ENCODE data around the gene VRK1.

The VRK1 gene

DNA sequence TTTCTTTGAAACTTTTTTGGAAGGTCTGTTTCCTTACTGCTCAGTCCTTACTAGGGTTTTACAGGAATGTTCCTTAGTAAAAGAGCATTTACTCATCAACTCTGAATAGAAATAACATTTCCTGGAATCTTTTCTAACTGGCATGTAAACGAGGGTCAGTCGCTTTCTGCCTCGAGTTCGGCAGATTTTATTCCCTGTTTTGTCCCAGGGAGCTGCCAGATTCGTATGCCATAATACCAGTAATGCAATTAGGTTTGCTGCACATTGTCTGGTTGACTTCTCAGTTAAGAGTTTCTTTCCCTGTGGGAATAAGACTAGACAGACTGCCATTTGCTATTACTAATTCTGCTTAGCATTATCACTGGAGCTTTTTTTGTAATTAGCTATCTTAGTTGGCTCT lies 91.9 kb downstream of the VRK1 start:
- DNase-seq = no peak

DNA sequence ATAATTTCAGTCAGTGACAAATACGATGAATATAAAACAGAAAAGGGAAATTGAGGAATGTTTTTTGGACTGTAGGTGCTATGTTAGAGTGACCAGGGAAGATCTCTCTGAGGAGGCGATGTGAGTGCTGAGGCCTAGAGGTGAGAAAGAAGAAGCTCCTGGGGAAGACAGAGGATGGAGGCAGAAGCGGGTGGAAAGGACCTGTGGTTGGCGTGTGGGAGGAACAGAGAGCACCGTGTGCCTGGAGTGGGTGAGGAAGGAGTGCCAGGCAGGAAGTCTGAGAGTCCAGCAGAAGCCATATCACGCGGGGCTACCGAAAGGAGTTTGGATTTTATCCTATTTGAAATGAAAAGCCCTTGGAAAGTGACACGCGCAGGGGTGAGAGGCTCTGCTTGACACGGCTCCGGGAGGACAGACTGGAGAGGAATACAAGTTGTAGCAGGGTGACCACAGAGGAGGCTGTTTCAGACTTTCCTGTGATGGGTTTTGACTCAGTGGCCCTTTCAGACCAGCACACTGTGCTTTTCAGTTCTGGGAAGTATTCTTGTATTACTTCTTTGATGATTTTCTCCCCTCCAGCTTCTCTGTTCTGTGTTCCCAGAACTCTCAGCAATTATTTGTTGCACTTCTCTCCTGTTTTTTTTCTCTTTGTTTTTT lies 96.9 kb downstream of the VRK1 start:
- DNase-seq = no peak

DNA sequence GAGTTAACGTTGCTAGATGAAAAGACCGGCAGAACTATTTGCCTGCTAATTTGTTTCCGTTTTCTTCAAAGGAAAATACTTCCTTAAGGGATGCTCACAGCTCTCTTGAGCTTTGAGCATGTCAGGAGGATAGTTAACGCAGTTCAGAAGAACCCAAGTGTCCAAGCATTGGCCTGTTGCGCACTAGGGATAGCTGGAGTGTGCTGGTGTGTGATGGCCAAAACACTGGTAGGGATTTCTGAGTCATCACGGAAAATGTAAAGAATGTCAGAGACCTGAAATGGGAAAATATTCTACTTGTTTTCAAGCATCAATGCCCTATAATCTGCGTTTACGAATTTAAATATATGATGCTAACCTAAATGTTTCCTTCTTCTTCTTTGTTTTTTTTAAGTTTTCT lies 97.8 kb downstream of the VRK1 start:
- no peak for DNase-seq

DNA sequence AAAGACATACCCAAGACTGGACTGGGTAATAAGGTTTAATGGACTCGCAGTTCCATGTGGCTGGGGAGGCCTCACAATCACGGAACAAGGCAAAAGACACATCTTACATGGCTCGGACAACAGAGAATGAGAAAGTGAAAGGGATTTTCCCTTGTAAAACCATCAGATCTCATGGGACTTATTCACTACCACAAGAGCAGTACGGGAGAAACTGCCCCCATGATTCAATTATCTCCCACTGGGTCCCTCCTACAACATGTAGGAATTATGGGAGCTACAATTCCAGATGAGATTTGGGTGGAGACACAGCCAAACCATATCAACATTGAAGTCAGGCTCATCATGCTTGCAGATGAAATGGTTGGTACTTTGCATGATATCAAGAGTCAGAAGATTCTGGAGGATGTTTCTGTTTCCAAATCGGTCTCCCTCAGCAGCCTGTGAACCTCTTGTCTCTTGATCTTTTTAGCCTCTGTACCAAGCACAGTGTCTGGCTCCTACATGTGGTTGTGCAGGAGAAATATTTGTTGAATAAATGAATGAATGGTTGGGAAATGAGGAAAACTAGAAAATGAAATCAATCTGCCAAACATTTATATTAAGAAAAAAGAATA lies 98.6 kb downstream of the VRK1 start:
- DNase-seq = no peak

DNA sequence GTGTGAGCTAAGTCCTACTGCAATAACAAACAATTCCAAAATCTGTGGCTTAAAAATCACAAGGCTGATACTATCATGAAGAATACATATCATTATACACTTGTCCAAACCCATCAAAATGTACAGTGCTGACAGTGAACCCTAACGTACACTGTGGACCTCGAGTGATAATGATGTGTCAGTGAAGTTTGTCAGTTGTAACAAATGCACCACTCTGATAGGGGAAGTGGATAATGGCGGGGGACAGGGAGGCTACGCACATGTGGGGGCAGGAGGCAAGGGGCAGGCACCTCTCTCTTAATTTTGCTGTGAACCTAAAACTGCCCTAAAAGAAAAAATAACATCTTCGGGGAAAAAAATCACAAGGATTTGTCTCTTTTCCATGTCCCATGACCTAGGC lies 100.0 kb downstream of the VRK1 start:
- DNase-seq = no peak

DNA sequence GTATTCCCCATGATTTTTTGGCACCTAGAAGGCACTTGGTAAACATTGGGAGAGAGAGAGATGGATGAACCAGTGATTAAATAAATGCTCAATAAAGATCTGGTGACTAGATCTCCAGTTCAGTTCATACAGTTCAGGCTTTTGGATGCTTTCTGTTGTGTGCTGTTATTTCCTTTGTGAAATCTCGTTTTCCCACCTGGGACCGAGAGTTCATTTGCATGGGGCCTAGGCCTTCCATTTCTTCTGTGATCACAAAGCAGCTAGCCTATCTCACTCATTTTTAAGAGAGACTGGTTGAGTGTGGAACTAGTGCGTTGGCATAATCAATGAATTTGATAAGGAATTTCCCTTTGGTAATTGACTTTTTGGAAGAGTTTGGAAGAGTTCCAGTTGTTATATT lies 104.0 kb downstream of the VRK1 start:
- DNase-seq = no peak

DNA sequence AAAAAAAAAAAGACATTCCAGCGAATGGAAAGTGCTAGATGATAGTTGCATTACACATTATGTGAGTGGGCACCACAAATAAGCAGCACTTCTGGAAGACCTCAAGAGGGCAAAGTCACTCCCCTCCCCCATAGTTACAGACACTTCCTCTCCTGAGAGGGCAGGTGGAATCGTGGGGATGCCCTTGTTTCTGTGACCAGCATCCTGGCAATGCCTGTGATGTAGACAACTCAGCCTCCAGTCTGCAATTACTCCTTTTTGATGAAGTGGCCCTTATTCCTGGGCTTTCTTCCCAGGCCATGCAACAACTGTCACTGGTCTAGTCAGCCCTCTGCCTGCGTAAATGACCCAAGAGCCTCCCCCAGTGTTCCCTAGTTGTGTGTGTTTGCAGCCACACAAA lies 104.8 kb downstream of the VRK1 start:
- no peak for DNase-seq

DNA sequence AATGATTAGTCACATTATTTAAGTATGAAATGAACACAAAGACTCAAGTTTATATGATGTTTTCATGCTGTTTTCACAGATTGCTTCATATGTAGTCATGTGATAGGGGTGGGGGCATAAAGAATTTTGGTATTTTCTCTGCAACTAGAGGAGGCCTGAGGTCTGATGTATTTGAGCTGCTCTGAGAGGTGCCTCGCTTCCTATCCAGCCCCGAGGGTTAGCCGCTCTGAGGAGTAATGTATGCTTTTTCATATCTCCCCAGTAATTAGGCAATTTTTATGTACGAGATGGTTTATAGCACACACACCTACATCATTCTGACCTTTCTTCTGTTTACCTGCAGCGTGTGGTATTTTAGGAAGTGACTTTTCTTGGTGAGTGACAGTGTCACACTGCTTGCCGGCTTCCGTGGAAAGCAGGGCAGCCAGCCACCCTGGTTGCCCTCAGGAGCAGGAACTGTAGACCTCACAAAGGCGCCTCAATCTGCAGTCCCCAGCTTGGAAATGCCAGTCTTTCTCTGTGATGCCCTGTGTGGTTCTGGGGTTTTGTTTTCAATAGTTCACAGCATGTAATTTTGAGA lies 106.4 kb downstream of the VRK1 start:
- DNase-seq = no peak

DNA sequence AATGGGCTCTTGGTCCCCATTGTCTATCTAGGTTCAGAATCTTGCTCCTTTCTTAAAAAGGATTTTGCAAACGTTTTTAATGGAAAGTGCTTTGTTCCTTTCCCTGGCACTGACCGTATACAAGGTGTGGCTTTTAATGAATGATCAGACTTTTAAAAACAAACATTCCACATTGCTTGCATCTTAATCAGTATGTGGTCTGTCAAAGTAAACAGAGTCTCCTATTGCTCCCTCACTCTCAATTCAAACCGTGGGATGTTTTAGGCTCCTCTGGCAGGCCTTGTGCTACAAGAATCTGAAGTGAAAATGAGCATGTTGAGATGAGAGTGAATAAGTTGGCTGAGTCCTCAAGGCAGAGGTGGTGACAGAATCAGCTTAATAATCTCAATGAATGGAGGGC lies 107.0 kb downstream of the VRK1 start:
- DNase-seq = no peak

DNA sequence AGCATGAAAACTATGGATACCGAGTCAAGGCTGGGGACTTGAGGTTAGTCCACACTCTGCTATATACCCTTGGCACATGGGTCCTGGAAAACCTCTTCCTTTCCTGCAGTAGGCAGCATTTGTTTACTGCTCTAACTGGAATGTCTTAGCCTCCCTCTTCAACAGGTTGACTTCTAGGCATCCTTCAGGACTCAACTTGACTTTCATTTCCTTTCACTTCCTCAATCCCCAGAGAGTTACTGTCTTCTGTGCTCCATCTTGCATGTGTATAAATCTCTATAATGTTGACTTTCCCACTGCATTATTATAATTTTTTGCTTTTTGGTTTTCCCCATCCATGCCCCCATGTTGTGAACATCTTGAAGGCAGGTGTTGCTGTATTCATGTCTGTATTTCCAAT lies 107.9 kb downstream of the VRK1 start:
- no peak for DNase-seq

DNA sequence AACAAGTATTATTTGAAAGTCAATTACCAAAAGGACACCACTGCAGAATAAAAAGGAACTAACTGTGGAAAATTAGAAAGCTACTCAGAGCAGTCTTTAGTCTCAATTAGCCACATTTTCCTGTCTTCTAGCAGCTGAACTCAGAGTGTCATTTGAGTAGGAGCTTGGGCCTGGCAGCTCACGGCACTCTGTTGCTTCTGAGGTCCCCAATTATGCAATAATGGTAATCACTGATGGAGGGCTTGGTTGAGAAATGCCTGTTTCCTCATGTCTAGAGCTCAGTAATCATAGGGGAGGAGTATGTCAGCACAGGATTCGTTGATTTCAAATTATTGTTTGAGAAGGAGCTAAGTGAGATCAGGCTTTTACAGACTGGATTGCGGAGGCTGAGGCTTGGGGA lies 108.6 kb downstream of the VRK1 start:
- no peak for DNase-seq

DNA sequence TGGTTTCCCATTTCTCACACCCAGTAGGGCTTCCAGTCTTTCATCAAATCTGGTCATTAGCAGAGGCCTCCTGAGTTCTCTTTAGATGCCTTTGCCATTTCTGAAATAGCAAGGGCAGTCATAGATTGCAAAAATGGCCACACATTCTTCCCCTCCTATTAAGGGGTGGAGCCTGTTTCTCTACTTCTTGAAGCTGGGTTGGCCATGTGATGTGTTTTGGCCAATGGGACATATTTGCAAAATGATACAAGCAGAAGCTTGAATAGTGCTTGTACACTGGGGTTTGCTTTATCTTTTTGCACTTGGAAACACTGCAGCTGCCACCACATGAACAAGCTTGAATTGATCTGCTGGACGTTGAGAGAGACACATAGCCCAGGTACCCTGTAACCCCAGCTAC lies 109.3 kb downstream of the VRK1 start:
- DNase-seq = no peak

DNA sequence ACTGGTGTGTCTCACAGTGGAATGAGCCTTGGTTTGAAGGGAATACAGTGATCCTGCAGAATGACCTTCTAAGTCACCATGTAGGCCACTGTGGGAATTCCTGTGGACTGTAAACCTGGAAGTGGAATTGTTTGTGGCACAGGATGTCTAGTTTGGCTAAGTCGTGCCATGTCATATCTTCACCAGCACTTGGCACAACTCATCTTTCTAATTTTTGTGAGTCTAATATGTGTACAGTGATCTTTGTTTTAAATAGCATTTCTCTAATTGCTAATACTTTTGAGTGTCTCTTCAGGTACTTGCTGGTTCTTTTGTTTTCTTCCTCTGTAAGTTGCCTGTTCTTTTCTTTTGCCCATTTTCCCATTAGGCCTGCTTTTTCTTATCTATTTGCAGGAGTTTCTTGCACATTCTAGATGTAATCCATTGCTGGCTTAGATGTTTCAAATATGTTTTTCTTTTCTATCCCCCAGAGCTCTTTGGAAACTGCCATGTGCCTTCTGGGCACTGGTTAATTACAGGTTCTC lies 112.7 kb downstream of the VRK1 start:
- no peak for DNase-seq

DNA sequence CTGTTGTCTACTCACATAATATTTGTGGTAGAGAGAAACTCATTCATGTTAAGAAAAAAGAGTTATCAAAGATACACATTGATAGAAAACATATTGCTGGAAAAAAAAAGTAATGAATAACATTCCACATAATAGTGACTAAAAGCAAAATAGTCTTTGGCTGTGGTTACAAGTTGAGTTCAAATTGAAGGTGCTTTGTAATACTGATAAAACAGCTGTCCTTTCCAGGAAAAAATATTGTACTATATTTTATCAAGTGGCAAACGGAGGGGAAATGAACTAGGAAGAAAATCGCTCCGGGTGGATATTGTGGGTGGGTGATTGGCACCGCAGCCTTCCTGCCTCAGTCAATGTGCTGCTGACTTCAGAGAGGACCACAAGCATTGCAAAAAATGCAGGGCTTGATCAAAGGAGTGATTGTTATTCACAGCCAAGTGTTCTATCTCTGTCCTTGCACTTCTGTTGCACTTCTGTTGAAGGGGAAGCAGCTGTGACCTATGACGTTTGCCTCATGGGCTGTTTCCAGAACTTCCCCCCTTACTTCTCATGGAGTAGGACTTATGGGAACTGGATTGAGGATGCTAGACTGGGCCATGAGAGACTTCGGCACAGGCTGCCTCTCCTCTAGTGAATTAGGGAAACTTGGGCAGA lies 114.4 kb downstream of the VRK1 start:
- no peak for DNase-seq

DNA sequence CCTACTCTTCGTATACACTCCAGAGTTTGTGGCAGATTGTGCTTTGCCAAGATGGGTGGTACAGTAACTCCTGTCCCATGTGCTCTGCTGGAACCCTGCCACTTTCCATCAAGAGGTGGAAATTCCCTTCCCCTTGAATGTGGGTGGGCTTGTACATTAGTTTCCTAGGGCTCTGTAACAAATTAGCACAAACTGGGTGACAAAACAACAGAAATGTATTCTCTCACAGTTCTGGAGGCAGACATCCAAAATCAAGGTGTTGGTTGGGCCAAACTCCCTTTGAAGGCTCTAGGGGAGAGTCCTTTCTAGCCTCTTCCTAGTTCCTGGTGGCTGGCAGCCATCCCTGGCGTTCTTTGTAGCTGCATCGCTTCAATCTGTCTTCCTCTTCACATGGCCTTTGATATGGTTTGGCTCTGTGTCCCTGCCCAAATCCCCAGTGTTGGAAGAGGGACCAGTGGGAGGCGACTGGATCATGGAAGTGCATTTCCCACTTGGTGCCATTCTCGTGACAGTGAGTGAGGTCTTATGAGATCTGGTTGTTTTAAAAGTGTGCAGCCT lies 117.5 kb downstream of the VRK1 start:
- DNase-seq = no peak

DNA sequence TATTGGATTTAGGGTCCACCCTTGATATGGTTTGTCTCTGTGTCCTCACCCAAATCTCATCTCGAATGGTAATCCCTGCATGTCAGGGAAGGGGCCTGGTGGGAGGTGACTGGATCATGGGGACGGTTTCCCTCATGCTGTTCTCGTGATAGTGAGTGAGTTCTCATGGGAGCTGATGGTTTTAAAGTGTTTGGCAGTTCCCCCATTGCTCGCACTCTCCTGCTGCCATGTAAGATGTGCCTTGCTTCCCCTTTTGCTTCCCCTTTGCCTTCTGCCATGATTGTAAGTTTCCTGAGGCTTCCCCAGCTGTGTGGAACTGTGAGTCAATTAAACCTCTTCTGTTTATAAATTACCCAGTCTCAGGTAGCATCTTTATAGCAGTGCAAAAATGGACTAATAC lies 118.3 kb downstream of the VRK1 start:
- DNase-seq = no peak

DNA sequence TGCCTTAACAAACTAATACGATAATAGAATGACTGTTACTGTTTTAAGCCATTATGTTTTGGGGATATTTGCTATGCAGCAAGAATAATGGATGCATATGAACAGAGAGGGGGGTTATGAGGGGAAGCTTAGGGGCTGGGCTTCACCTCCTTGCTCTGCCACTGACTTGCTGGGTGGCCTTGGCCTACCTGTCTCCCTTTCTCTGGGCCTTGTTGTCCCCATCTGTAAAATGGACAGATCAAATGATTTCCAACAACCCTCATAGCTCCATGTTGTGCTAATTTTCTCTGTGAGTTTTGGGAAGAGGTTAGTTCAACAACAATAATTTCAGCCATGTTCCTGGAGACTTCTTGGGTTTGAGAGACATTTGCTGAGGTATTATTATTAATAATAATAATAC lies 119.6 kb downstream of the VRK1 start:
- no peak for DNase-seq

DNA sequence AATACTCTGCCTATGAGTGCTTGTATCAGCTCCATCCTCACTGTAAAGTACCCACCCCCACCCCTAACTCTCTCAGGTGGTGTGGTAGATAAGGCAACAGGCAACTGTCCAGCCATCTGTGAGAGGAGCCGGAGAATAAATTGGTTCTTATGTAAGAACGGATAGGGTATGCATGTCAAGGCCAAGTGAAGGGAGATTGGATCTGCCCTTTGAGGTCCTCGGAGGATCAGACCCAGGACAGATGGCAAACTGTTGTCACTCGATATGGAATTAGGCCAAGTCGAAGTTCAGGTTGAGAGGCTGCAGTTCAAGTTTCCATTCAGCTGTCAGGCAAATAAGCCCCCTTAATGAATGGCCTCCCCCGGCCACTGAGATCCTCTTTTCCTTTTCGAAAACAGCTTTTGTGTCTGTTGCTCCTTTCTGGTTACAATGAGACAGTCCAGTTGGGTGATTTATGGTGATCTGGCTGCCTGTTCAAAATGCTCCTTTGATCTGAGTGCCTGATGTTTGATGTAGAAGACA lies 120.3 kb downstream of the VRK1 start:
- DNase-seq = no peak

DNA sequence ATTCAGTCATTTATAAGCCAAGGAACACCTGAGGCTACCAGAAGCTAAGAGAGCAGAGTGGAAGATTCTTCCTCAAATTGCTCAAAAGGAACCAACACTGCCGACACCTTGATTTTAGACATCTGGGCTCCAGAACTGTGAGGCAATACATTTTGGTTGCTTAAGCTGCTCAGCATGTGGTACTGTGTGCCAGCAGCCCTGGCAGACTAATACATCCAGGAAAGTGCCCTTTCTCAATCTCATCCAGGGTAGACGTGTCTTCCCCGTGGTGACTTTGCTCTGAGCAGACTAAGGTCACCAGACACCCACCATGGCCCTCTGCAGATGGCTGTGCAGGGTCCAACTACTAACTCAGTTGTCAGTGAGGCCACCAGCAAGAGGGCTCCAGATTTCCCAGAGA lies 122.8 kb downstream of the VRK1 start:
- DNase-seq = no peak

DNA sequence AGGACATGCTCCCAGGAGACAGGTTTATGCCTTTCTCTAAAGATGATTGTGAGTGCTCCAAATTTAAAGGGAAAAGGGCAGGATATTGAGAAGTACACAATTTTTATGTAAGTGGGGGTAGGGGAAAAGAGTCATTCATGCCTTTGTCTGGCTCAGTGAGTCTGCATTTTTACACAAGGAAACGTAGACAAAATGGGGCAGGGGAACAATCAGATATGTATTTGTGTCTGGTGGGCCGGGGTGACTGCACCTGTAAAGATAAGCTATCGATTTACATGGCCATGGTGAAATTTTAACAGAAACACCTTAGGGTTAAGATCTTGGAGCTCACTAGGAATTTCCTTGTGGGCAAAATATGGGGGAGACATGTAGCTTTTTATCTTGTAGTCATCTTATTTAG lies 123.6 kb downstream of the VRK1 start:
- DNase-seq = no peak

DNA sequence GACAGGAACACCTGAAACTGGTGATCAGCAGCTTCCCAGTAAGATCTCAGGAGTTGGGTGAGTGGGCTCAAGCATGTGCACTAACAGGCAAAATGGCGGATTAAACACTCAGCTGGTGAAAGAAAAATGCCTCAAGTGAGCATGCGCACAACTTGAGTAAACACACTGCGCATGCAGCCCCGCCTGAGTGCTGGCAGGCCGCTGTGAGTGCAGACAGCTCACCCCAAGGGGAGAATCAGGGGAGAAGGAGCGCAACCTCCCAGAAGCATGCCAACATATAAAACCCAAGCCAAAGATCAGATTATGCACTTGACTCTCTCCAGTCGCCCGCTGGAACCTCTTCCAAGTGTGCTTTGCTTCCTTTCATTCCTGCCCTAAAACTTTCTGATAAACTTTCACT lies 125.8 kb downstream of the VRK1 start:
- DNase-seq = no peak

DNA sequence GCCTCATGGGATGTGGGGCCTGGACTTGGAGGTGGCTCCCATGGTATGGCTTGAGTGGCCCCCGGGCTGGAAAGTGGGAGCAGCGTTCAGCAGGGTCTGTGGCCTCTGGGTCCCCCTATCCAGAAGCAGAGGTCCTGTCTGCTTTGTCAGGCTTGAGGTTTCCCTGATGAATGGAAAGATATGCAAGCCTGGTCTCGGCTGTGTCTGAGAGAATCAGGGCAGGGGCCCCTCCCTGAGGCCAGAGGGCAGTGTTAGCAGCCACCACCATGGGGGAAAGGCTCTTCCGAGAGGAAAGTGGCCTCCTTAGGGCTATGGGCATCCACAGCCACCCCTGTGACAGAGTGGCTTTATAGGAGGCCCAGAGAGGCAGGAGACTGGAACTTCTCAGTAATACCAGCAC lies 128.2 kb downstream of the VRK1 start:
- no peak for DNase-seq

DNA sequence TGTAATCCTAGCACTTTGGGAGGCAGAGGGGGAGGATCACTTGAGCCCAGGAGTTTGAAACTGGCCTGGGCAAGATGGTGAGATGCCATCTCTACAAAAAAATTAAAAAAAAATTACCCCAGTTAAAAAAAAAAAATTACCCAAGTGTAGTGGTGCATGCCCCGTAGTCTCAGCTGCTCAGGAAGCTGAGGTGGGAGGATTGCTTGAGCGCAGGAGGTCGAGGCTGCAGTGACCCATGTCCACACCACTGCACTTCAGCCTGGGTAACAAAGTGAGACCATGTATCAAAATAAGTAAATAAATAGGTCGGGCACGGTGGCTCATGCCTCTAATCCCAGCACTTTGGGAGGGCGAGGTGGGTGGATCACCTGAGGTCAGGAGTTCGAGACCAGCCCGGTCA lies 128.8 kb downstream of the VRK1 start:
- DNase-seq = no peak

Data from activated CD8-positive, alpha-beta memory T cell treated with anti-CD3 and anti-CD28 coated beads, Interleukin-2, amount 50 U/mL, for 48 hours (primary cell).